ENCODE results near the gene GLI1.

- TF ChIP-seq, protein P1, sequence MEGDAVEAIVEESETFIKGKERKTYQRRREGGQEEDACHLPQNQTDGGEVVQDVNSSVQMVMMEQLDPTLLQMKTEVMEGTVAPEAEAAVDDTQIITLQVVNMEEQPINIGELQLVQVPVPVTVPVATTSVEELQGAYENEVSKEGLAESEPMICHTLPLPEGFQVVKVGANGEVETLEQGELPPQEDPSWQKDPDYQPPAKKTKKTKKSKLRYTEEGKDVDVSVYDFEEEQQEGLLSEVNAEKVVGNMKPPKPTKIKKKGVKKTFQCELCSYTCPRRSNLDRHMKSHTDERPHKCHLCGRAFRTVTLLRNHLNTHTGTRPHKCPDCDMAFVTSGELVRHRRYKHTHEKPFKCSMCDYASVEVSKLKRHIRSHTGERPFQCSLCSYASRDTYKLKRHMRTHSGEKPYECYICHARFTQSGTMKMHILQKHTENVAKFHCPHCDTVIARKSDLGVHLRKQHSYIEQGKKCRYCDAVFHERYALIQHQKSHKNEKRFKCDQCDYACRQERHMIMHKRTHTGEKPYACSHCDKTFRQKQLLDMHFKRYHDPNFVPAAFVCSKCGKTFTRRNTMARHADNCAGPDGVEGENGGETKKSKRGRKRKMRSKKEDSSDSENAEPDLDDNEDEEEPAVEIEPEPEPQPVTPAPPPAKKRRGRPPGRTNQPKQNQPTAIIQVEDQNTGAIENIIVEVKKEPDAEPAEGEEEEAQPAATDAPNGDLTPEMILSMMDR (IDR thresholded peaks at IDR 0.05; ENCODE audit: insufficient read depth, low read depth, low read length) = no peak
- TF ChIP-seq EZH2 (IDR thresholded peaks at IDR 0.05; ENCODE audit: insufficient read depth, low read length) = no peak
Observed at GRCh38 chr12:57470286-57470969, 10.8 kb downstream of the GLI1 start.

Data from astrocyte (in vitro differentiated cells and primary cell).